ENCODE data around the gene CYP21A2. TPM values are rescaled to one million over a fixed set of nuclear protein-coding genes. Genes with fewer than 3 reads are reported as not detected.
"Not testable (repeated sequence)": the region's sequence is repeated elsewhere in the genome, so short reads cannot be mapped to it uniquely, and the experiment has no call there.

CYP21A2 gene
- total RNA-seq, 4 donors from 2014 or later: 0.27 to 3.9 (median 0.88) TPM; not detected in 1

DNA sequence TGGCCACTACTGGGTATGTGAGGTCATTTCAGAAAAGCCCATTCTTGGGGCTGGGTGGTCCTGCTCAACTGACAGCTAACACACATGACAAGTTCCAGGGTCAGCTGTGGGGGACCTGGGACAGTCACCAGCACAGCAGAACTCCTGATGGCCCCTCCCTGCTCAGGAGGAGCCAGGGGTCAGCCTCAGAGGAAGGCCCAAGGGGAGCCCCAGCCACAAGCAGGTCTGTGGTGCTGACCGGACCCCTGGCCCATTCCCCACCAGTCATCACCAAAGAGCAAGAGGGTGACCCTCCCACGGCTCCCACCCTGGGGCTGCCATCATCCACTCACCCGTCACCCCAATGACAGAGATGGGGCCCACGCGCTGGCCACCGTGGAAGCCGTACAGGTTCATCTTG, 18.0 kb downstream of the CYP21A2 start:
- DNase-seq (ENCODE audit: low spot score in 2 of 2): no peak
- 100% methylated on average over 1 of the region's 7 CpGs; no CpG with 5 or more reads in 1 of the 2 donors for WGBS, 2 donors
- H3K4me3 ChIP-seq (ENCODE audit: low read depth, poor library complexity, severe bottlenecking): no peak overlapping the region
- TF ChIP-seq POLR2A (IDR thresholded peaks at IDR 0.05) (no peak), CTCF (IDR thresholded peaks at IDR 0.05) (no peak)
- intact Hi-C loops (cut with DNase I; ENCODE audit: low total_unique reads): no loop called here

- WGBS, 2 donors: 77 to 87% methylated on average over 16 to 17 of the region's 17 CpGs
- DNase-seq (ENCODE audit: low spot score in 2 of 2): no peak
- H3K4me3 ChIP-seq (ENCODE audit: low read depth, poor library complexity, severe bottlenecking): no peak overlapping the region
- intact Hi-C loops (cut with DNase I; ENCODE audit: low total_unique reads): no loop called here
- TF ChIP-seq CTCF (IDR thresholded peaks at IDR 0.05) (no peak), POLR2A (IDR thresholded peaks at IDR 0.05) (no peak)
Measured at GRCh38 chr6:32057966-32058365, 19.8 kb downstream of the CYP21A2 start.

- TF ChIP-seq POLR2A (IDR thresholded peaks at IDR 0.05) (no peak), CTCF (IDR thresholded peaks at IDR 0.05) (no peak)
- 80% methylated on average over 11 of the region's 11 CpGs for WGBS, 2 donors
- no peak for DNase-seq (ENCODE audit: low spot score in 2 of 2)
- intact Hi-C loops (cut with DNase I; ENCODE audit: low total_unique reads): no loop called here
- no peak overlapping the region for H3K4me3 ChIP-seq (ENCODE audit: low read depth, poor library complexity, severe bottlenecking)
Measured at GRCh38 chr6:32058511-32058963, 20.3 kb downstream of the CYP21A2 start.

DNA sequence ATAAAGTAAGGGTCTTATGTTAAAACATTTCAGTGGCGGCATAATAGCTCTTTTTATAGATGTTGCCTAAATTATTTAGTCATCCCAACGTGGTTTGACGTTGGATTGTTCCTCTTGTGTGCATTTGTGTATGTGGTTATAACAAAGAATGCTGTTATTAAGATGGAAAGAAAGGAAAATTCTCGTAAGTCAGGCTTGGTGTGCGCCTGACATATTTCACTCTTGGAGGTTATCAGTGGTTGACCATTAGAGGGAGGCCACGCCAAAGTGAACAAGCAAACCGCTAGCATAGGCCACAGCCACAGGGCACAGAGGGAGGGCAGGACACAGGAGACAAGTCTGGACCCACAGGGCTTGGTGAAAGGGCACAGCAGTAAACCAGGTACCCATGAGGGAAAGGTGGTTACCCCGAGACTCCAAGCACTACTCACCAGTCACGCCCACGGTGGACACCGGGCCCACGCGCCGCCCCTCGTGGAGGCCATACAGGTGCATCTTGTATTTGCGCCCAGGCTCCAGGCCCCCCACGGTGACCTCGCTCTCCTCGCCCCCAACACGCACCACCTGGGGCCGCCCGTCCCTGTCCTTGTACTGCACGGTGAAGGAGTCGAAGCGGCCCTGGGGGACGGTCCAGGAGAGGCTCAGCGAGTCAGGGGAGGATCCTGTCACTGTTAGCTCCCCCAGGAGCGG, 22.9 kb downstream of the CYP21A2 start:
- H3K4me3 ChIP-seq (ENCODE audit: low read depth, poor library complexity, severe bottlenecking): no peak overlapping the region
- WGBS, 2 donors: 90 to 94% methylated on average over 25 to 27 of the region's 28 CpGs
- intact Hi-C loops (cut with DNase I; ENCODE audit: low total_unique reads): no loop called here
- TF ChIP-seq POLR2A (IDR thresholded peaks at IDR 0.05) (no peak), CTCF (IDR thresholded peaks at IDR 0.05) (no peak)
- no peak for DNase-seq (ENCODE audit: low spot score in 2 of 2)

- intact Hi-C loops (cut with DNase I; ENCODE audit: low total_unique reads): no loop called here
- TF ChIP-seq CTCF (IDR thresholded peaks at IDR 0.05) (no peak), POLR2A (IDR thresholded peaks at IDR 0.05) (no peak)
- 87 to 89% methylated on average over 14 of the region's 14 CpGs for WGBS, 2 donors
- H3K4me3 ChIP-seq (ENCODE audit: low read depth, poor library complexity, severe bottlenecking): no peak overlapping the region
- DNase-seq (ENCODE audit: low spot score in 2 of 2): no peak
Measured at GRCh38 chr6:32064706-32065105, 26.5 kb downstream of the CYP21A2 start.

DNA sequence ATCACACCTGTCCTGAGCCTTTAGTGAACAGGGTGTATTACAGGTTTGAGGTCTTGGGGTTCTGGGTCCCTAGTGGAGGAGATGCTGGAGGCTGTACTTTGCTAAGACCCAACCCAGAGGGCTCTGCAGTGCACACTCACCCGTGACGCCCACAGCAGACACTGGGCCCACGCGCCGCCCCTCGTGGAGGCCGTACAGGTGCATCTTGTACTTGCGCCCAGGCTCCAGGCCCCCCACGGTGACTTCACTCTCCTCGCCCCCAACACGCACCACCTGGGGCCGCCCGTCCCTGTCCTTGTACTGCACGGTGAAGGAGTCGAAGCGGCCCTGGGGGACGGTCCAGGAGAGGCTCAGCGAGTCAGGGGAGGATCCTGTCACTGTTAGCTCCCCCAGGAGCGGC, 29.3 kb downstream of the CYP21A2 start:
- WGBS, 2 donors: 90 to 97% methylated on average over 12 to 19 of the region's 19 CpGs
- DNase-seq (ENCODE audit: low spot score in 2 of 2); intact Hi-C loops (cut with DNase I; ENCODE audit: low total_unique reads); H3K4me3 ChIP-seq (ENCODE audit: low read depth, poor library complexity, severe bottlenecking): not testable (repeated sequence)

DNA sequence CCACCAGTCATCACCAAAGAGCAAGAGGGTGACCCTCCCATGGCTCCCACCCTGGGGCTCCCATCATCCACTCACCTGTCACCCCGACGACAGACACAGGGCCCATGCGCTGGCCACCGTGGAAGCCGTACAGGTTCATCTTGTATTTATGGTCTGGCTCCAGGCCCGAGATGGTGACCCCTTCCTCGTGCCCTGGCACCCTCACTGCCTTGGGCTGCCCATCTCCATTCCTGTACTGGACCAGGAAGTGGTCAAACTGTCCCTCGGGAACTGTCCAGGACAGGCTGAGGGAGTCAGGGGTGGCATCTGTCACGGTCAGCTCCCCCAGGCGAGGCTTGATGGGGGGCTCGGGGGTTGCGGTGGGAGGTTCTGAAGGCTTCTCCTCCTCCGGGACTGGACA, 30.1 kb downstream of the CYP21A2 start:
- intact Hi-C loops (cut with DNase I; ENCODE audit: low total_unique reads); H3K4me3 ChIP-seq (ENCODE audit: low read depth, poor library complexity, severe bottlenecking); DNase-seq (ENCODE audit: low spot score in 2 of 2): not testable (repeated sequence)
- 91 to 92% methylated on average over 13 of the region's 13 CpGs for WGBS, 2 donors
